Transverse colon (tissue), 3 donors: ENCODE measurements around the gene PKIB.

Experiments
- CTCF ChIP-seq, 5 experiments: fragments of 200-600 bp in 3 of 5; fragments of 450-650 bp in 2 of 5; sonication (generic) in 3 of 5; IDR thresholded peaks; 1 replicate in 2 of 5; 2 replicates in 3 of 5; pipeline ENCODE4 v1.5.1; 2016 to 2017; ENCODE audit warnings: antibody characterized with exemption in 5 of 5, inconsistent platforms in 3 of 5, mild to moderate bottlenecking in 2 of 5, moderate library complexity in 1 of 5
- POLR2A ChIP-seq: fragments of 450-650 bp; IDR thresholded peaks from one replicate; pipeline ENCODE4 v1.6.1; 2016; ENCODE audit warnings: antibody characterized with exemption, mild to moderate bottlenecking, moderate library complexity

- TF ChIP-seq CTCF (IDR thresholded peaks at IDR 0.05), result no peak
- no peak for TF ChIP-seq POLR2A
Observed at GRCh38 chr6:122736616-122737015, 126.4 kb downstream of the PKIB start.
